Upper lobe of left lung (tissue), 4 donors: ENCODE measurements around the gene GRHL1.

Source experiments
- CTCF ChIP-seq, 6 experiments: fragments of 450-650 bp in 4 of 6; fragments of 200-600 bp in 2 of 6; sonication (generic) in 2 of 6; IDR thresholded peaks; one replicate each; pipeline ENCODE4 v1.5.1; 2016 to 2019; ENCODE audit warnings: antibody characterized with exemption in 6 of 6
- POLR2A ChIP-seq, 4 donors: fragments of 450-650 bp; IDR thresholded peaks; one replicate each; pipeline ENCODE4 v1.5.1; 2016 to 2017; ENCODE audit warnings: antibody characterized with exemption in 4 of 4, mild to moderate bottlenecking in 2 of 4

GRCh38 chr2:10028988-10029874 is 77.7 kb downstream of the GRHL1 start:
- TF ChIP-seq CTCF (IDR thresholded peaks at IDR 0.05), result peak in 3 of 6 experiments; percentile 11 to 32 (median 32)
- TF ChIP-seq POLR2A (IDR thresholded peaks at IDR 0.05), result peak in 3 of 4 donors; percentile 15 to 51 (median 50)
